HG03575 (cell line): ENCODE results near the gene LCK.
"Not testable (repeated sequence)": the region's sequence is repeated elsewhere in the genome, so short reads cannot be mapped to it uniquely, and the experiment has no call there.

Experiments
- ATAC-seq: cut with Tn5 transposase; IDR thresholded peaks from one replicate; pipeline ENCODE4 v1.9.1; 2021; ENCODE audit not compliant: unreplicated experiment, insufficient number of reproducible peaks, low FRiP score; ENCODE audit errors: extremely low read depth

Gene LCK

DNA sequence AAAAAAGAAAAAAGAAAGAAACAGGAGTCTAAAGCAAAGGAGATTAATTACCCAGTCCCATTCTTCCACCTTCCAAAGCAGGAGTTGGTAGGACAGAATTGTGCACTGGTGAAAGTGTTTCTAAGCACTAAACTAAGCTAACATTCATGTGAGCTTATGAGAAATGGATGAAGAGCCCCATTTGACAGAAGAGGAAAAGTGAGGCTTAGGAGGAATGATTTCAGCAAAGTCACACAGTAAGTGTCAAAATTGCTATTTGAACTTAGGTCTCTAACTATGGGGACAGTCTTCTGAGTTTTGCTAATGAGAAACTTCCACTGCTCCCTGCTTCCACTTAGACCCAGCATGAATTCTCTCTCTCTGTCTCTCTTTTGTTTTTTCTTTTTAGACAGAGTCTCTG is 18.7 kb downstream of the LCK start:
- ATAC-seq, result no peak

GRCh38 chr1:32272557-32273390 is 21.7 kb downstream of the LCK start:
- no peak for ATAC-seq

- ATAC-seq, result no peak
Observed at GRCh38 chr1:32273391-32274208, 22.5 kb downstream of the LCK start.

DNA sequence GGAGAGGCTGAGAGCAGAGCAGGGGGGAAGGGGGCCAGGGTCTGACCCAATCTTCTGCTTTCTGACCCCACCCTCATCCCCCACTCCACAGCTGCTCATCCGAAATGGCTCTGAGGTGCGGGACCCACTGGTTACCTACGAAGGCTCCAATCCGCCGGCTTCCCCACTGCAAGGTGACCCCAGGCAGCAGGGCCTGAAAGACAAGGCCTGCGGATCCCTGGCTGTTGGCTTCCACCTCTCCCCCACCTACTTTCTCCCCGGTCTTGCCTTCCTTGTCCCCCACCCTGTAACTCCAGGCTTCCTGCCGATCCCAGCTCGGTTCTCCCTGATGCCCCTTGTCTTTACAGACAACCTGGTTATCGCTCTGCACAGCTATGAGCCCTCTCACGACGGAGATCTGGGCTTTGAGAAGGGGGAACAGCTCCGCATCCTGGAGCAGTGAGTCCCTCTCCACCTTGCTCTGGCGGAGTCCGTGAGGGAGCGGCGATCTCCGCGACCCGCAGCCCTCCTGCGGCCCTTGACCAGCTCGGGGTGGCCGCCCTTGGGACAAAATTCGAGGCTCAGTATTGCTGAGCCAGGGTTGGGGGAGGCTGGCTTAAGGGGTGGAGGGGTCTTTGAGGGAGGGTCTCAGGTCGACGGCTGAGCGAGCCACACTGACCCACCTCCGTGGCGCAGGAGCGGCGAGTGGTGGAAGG is 23.7 kb downstream of the LCK start:
- no peak for ATAC-seq

DNA sequence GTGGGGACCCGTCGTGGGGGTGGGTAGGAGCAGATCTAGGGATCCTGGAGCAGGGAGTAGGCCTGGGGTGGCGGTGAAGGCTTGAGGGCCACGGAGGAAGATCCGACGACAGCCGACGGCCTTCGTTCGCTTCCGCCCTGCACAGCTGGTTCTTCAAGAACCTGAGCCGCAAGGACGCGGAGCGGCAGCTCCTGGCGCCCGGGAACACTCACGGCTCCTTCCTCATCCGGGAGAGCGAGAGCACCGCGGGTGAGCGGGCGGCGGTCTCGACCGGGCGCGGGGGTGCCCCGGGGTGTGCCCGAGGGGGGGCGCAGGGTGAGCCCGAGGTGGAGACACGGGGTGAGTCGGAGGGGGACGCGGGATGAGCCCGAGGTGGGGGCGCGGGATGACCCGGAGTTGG is 24.4 kb downstream of the LCK start:
- ATAC-seq, result no peak

DNA sequence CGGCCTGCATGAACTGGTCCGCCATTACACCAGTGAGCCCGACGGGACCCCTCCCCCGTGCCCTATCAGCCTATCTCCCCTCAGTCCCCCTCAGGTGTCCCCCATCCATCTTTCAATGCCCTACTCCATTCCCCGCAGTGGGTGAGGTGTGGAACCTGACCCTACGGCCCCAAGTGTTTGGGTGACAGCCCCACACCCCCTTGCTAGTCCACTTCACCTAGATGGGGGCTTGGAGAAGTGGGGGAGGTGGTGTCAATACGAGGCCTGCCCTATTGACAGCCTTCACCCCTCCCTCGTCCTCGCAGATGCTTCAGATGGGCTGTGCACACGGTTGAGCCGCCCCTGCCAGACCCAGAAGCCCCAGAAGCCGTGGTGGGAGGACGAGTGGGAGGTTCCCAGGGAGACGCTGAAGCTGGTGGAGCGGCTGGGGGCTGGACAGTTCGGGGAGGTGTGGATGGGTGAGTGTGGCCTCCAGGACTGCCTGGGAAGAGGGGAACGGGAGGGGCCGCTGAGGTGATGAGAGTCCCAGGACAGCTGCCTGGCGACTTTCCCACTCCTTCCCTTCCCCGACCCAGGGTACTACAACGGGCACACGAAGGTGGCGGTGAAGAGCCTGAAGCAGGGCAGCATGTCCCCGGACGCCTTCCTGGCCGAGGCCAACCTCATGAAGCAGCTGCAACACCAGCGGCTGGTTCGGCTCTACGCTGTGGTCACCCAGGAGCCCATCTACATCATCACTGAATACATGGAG is 25.1 kb downstream of the LCK start:
- no peak for ATAC-seq

GRCh38 chr1:32284777-32285176 is 33.7 kb downstream of the LCK start:
- not testable (repeated sequence) for ATAC-seq

GRCh38 chr1:32285658-32286057 is 34.6 kb downstream of the LCK start:
- ATAC-seq, result no peak

DNA sequence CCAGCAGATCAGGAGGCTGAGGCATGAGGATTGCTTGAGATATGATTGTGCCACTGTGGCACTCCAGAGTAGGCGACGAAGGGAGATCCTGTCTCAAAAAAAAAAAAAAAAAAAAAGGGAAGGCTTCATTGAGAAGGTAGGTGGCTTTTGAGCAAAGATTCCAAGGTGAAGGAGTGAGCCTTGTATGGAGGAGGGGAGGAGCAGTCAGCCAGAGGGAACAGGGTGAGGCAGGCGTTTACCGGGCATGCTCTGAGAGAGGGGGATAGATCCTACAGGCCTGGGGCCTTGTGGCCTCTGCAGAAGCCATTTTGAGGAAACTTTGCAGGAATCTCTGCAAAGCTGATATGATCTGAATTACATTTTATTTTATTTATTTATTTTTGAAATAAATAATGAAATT is 35.7 kb downstream of the LCK start:
- no peak for ATAC-seq

- ATAC-seq, result no peak
Observed at GRCh38 chr1:32289256-32289655, 38.2 kb downstream of the LCK start.

GRCh38 chr1:32291145-32291707 is 40.2 kb downstream of the LCK start:
- ATAC-seq, result no peak

DNA sequence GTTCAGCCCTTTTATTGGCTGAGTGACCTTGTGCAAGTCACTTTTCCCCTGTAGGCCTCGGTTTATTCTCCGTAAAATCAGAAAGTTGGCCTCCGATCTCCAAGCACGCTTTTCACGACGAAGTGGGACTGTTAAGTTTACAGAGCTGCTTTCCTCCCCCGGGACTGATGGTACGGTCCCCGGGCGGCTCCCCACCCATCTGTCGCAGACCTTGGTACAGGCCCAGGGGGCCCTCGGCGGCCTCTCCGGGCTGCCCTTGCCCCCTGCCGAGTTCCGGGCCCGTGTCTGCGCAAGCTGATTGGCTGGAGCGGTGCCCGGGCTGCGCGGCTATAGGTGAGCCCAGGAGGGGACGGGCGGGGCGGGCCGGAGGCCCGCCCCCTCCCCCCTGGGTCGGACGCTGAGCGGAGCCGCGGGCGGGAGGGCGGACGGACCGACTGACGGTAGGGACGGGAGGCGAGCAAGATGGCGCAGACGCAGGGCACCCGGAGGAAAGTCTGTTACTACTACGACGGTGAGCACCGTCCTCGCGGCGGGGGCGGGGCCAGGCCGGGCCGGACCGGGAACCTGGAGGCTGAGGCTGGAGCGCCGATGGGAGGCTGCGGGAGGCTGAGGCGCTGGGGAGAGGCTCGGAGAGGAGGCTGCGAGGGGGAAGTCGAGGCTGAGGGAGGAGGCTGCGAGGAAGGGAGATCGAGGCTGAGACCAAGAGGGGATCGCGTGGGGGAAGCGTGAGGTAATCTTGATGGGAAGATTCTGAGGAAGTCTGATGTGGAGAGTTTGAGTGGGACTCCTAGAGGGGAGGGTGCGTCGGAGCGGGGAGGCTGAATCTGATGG is 40.9 kb downstream of the LCK start, which contains the start of gene HDAC1:
TSS of gene HDAC1 (plus strand) at position 376 of the 831 bp plus-strand sequence. CDS start at position 463, 87 bp downstream.
- ATAC-seq, result no peak

DNA sequence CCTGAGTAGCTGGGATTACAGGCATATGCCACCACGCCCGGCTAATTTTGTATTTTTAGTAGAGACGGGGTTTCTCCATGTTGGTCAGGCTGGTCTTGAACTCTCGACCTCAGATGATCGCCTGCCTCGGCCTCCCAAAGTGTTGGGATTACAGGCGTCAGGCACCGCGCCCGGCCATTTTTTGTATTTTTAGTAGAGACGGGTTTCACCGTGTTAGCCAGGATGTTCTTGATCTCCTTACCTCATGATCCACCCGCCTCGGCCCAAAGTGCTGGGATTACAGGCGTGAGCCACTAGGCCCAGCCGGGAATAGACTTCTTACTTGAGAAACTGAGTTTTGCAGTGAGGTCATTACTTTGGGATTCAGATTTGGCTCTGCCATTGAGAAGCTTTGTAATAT is 47.1 kb downstream of the LCK start:
- ATAC-seq, result not testable (repeated sequence)

DNA sequence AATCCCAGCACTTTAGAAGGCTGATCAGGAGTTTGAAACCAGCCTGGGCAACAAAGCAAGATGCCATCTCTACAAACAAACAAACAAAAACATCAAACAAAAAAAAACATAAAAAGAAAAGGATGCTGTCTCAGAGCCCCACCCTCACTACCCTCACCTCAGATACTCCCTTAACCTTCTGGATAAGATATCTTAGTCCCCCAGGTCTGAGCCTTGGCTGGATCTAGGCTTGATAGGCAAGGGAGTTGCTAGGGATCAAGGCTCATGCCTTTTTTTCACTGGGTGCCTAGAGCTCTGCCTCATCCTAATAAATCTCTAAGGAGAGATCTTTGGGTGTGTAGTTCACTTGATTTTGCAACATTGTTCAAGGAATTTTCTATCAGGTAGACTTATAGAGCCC is 48.3 kb downstream of the LCK start:
- ATAC-seq, result no peak

GRCh38 chr1:32303358-32303757 is 52.3 kb downstream of the LCK start:
- no peak for ATAC-seq

DNA sequence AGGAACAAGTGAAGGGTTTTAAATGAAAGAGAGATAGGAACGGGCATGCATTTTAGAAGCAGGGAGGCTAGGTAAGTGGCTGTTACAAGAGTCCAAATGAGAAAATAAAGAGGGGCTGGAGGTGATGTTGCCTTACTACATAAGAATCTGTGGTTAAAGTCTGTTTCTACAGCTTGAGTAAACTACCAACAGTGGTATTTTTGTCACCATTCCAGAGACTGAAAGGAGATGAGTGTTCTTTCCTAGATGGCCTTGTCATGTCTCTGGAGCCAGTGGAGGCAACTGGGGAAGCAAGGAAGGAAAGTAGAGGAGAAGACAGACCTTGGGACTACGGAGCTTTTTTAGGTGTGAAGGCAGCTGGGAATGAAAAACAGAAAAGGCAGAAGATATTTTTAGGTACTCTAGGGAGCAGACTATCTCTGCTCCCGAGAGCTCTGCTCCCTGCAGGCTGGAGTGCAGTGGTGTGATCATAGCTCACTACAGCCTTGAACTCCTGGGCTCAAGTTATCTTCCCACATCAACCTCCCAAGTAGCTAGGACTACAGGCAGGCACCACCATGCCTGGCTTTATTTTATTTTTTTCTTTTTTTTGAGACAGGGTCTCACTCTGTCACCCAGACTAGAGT is 53.0 kb downstream of the LCK start:
- ATAC-seq, result no peak

DNA sequence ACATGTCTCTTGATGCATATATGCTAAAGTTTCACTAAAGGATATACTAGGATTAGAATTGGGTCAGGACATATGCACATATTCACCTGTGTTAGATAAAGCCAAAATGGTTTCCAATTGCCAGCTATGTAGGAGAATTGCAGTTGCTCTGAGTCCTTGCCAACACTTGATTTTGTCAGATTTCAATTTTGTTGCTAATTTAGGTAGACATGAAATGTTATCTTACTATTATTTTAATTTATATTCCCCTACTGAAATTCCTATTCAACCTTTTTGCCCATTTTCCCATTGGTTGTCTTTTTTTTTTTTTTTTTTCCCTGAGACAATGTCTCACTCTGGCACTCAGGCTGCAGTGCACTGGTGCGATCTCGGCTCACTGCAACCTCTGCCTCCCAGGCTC is 54.2 kb downstream of the LCK start:
- no peak for ATAC-seq
